CD4-positive, alpha-beta T cell (primary cell): Measurements from ENCODE around the gene RASD2. TPM values are rescaled to one million over a fixed set of nuclear protein-coding genes. Genes with fewer than 3 reads are reported as not detected.

Experiments used
- ATAC-seq: fragments of 200-7000 bp; cut with Tn5 transposase; one replicate; pipeline ENCODE4 v1.10.0; 2022; ENCODE audit warnings: mild to moderate bottlenecking; ENCODE audit not compliant: poor library complexity
- CTCF ChIA-PET: fragments of 350-600 bp; sonication (Branson Sonifier 250); formaldehyde crosslinking; loops from one replicate; lab custom pipeline; 2021; ENCODE audit warnings: antibody characterized with exemption, inconsistent platforms; lab: Charles Lee
- POLR2A ChIA-PET: fragments of 350-600 bp; sonication (Branson Sonifier 250); formaldehyde crosslinking; loops from one replicate; lab custom pipeline; 2021; ENCODE audit warnings: antibody characterized with exemption, inconsistent platforms; lab: Charles Lee
- DNase-seq, 14 experiments: peaks; one replicate each; pipeline ENCODE4 v3.0.0-alpha.2; 2013 to 2020; ENCODE audit warnings: mixed read lengths in 2 of 14
- H3K27ac ChIP-seq, 2 donors: one replicate each; pipeline versions ENCODE4 v1.5.1 to v1.7.0; 2013; ENCODE audit warnings: low read length in 2 of 2, low read depth in 1 of 2, mild to moderate bottlenecking in 1 of 2
- H3K27me3 ChIP-seq, 2 experiments: 1 replicate in 1 of 2; 2 replicates in 1 of 2; pipeline versions ENCODE4 v1.6.1 to v1.7.0; 2013; ENCODE audit warnings: low read length in 2 of 2, control low read depth in 1 of 2, mild to moderate bottlenecking in 1 of 2, moderate library complexity in 1 of 2; ENCODE audit not compliant: insufficient read depth in 2 of 2, control insufficient read depth in 1 of 2
- H3K36me3 ChIP-seq: one replicate; pipeline ENCODE4 v1.6.1; 2013; ENCODE audit warnings: low read length, control low read depth; ENCODE audit not compliant: insufficient read depth
- H3K4me1 ChIP-seq: one replicate; pipeline ENCODE4 v1.6.1; 2013; ENCODE audit warnings: low read length, control low read depth; ENCODE audit not compliant: insufficient read depth
- H3K4me3 ChIP-seq: one replicate; pipeline ENCODE4 v1.5.1; 2013; ENCODE audit warnings: mild to moderate bottlenecking, low read length, moderate library complexity
- H3K9me3 ChIP-seq, 2 experiments: 1 replicate in 1 of 2; 2 replicates in 1 of 2; pipeline versions ENCODE4 v1.6.1 to v1.7.0; 2013; ENCODE audit warnings: low read length in 2 of 2, mild to moderate bottlenecking in 2 of 2, control low read depth in 1 of 2, moderate library complexity in 1 of 2; ENCODE audit not compliant: control insufficient read depth in 1 of 2, insufficient read depth in 1 of 2
- H3K27ac Mint-ChIP-seq: one replicate; pipeline ENCODE4 v1.8.0; 2020; ENCODE audit warnings: mixed read lengths
- H3K27me3 Mint-ChIP-seq: one replicate; pipeline ENCODE4 v1.8.0; 2021; ENCODE audit warnings: mixed read lengths
- H3K36me3 Mint-ChIP-seq: one replicate; pipeline ENCODE4 v1.8.0; 2021; ENCODE audit warnings: low read depth, mixed read lengths
- H3K4me1 Mint-ChIP-seq: one replicate; pipeline ENCODE4 v1.8.0; 2021; ENCODE audit warnings: low read depth, mixed read lengths
- H3K4me3 Mint-ChIP-seq: one replicate; pipeline ENCODE4 v1.8.0; 2020; ENCODE audit warnings: mild to moderate bottlenecking, mixed read lengths
- H3K9me3 Mint-ChIP-seq: one replicate; pipeline ENCODE4 v1.8.0; 2020; ENCODE audit warnings: mixed read lengths
- CTCF ChIP-seq: fragments of 200-600 bp; IDR thresholded peaks from one replicate; pipeline ENCODE4 v1.8.0; 2022; ENCODE audit warnings: antibody characterized with exemption, mild to moderate bottlenecking
- intact Hi-C, 2 experiments: fragments of 100-400 bp; cut with DNase I in 1 of 2; cut with micrococcal nuclease in 1 of 2; formaldehyde crosslinking; loops; one replicate each; pipeline versions ENCODE4 v1.15.1 to v1.9.0; 2023 to 2025; cut with DNase I, micrococcal nuclease
- total RNA-seq, 174 experiments: library from RNA in 2 of 174; stranded (reverse) in 2 of 174; gene quantifications; one replicate each; pipeline ENCODE4 v1.2.3 and lab custom pipeline; 2021 to 2026

The RASD2 gene
- total RNA-seq, 2 experiments from 2014 or later = 1.4 to 1.6 TPM

GRCh38 chr22:35516723-35517122, 23.9 kb upstream of the RASD2 start:
- H3K4me3 ChIP-seq = no peak overlapping the region
- DNase-seq = no peak

DNA sequence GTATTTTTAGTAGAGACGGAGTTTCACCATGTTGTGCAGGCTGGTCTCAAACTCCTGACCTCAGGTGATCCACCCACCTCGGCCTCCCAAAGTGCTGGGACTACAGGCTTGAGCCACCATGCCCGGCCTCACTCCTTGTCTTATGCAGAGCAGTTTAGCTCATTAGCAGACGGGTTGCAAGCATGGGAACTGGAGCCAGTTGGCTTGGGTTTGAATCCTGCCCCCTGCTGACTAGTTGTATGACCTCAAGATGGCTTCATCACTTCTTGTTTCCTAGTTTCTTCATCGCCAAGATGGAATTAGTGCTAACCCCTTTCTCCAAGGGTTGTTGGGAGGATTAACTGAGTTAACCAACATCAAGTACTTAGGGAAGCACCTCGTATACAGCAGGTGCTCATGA, 23.4 kb upstream of the RASD2 start:
- no peaks in the 10 kb centered on the region for H3K36me3 Mint-ChIP-seq
- TF ChIP-seq CTCF = no peak
- H3K4me3 Mint-ChIP-seq = no peak overlapping the region
- H3K27me3 Mint-ChIP-seq = peaks cover 48% of the 10 kb centered on the region
- H3K9me3 Mint-ChIP-seq = no peaks in the 10 kb centered on the region
- CTCF ChIA-PET = no interaction called here
- H3K36me3 ChIP-seq = no peaks in the 10 kb centered on the region
- no peak for DNase-seq
- peaks cover 4 to 14% of the 10 kb centered on the region in 2 experiments for H3K27me3 ChIP-seq
- H3K4me3 ChIP-seq = no peak overlapping the region
- POLR2A ChIA-PET = no interaction called here
- intact Hi-C loops = no loop called here
- no peak overlapping the region for H3K27ac ChIP-seq
- no peaks in the 10 kb centered on the region for H3K4me1 Mint-ChIP-seq
- no peaks in the 10 kb centered on the region for H3K4me1 ChIP-seq
- H3K27ac Mint-ChIP-seq = no peak overlapping the region
- no peak for ATAC-seq
- H3K9me3 ChIP-seq = no peaks in the 10 kb centered on the region

More at GRCh38 chr22:35516723-35517122, 23.9 kb upstream of the RASD2 start:
- no peak for TF ChIP-seq CTCF
- no peaks in the 10 kb centered on the region for H3K9me3 Mint-ChIP-seq
- ChIA-PET CTCF (no interaction called here), POLR2A (no interaction called here)
- Histone ChIP-seq H3K36me3 (no peaks in the 10 kb centered on the region), H3K27ac (no peak overlapping the region), H3K27me3 (peaks cover 4 to 10% of the 10 kb centered on the region in 2 experiments), H3K4me1 (no peaks in the 10 kb centered on the region), H3K9me3 (no peaks in the 10 kb centered on the region)
- no peak for ATAC-seq
- no peak overlapping the region for H3K27ac Mint-ChIP-seq
- no peak overlapping the region for H3K4me3 Mint-ChIP-seq
- H3K4me1 Mint-ChIP-seq = no peaks in the 10 kb centered on the region
- H3K36me3 Mint-ChIP-seq = no peaks in the 10 kb centered on the region
- H3K27me3 Mint-ChIP-seq = peaks cover 48% of the 10 kb centered on the region
- intact Hi-C loops = no loop called here

DNA sequence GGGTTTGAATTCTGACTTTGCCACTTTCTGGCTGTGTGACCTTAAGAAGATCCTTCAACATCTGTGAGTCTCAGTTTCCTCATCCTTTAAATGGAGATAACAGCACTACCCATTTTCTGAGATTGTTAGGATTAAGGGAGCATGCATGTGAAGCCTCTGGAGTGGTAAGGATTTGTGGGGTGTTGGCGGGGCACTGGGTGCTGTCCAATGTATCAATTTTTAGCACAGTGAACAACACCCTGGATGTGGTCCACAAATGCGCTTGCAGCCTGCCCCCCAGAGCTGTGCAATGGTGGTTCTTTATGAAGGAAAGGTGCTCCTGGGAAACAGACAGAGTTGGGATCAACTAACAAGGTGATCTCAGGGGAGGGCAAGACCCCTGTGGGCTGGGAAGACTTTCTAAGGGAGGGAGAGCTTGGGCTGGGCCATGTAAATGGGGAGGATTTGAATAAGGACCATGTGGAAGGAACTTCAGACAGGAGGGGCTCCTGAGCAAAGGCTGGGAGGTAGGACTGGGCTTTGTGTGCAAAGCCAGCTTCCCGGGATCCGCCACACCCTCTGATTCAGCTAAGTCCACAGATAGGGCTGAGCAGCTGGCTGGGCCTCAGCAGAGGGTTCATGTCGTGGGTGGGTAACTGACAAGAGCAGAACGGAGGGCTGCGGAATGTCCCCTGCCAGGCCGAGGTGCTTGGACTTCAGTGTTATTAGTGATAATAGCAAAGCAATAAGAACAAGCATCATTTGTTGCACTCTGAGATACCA, 22.7 kb upstream of the RASD2 start:
- no peaks in the 10 kb centered on the region for H3K4me1 Mint-ChIP-seq
- Histone ChIP-seq H3K4me3 (no peak overlapping the region), H3K4me1 (no peaks in the 10 kb centered on the region), H3K36me3 (no peaks in the 10 kb centered on the region), H3K27me3 (peaks cover 4 to 15% of the 10 kb centered on the region in 2 experiments), H3K9me3 (no peaks in the 10 kb centered on the region), H3K27ac (no peak overlapping the region)
- CTCF ChIA-PET = no interaction called here
- H3K36me3 Mint-ChIP-seq = no peaks in the 10 kb centered on the region
- intact Hi-C loops = no loop called here
- DNase-seq (no peak), ATAC-seq (no peak)
- no peak for TF ChIP-seq CTCF
- no peak overlapping the region for H3K4me3 Mint-ChIP-seq
- no peak overlapping the region for H3K27ac Mint-ChIP-seq
- POLR2A ChIA-PET = no interaction called here
- peaks cover 49% of the 10 kb centered on the region for H3K27me3 Mint-ChIP-seq
- H3K9me3 Mint-ChIP-seq = no peaks in the 10 kb centered on the region
